Neural cell (in vitro differentiated cells): ENCODE data around the gene ANKIB1. TPM values are rescaled to one million over a fixed set of nuclear protein-coding genes. Genes with fewer than 3 reads are reported as not detected.

Source experiments
- H2AFZ ChIP-seq: fragments of 200-600, 300-800 bp; sonication (generic), shearing (Covaris generic); 2 replicates; pipeline ENCODE4 v1.6.0; 2014; ENCODE audit warnings: low read depth, mild to moderate bottlenecking, antibody characterized with exemption, low read length, moderate library complexity
- H3F3A ChIP-seq: fragments of 200-600 bp; shearing (Covaris generic); 2 replicates; pipeline ENCODE4 v1.6.1; 2016; ENCODE audit warnings: mild to moderate bottlenecking, moderate library complexity, mixed read lengths, antibody characterized with exemption, low read length; ENCODE audit not compliant: insufficient read depth, poor library complexity, severe bottlenecking
- H3K27ac ChIP-seq: fragments of 200-600, 300-800 bp; sonication (generic), shearing (Covaris generic); 2 replicates; pipeline ENCODE4 v1.5.1; 2014; ENCODE audit warnings: mild to moderate bottlenecking, low read length, moderate library complexity
- H3K27me3 ChIP-seq: fragments of 300-800, 200-600 bp; sonication (generic), shearing (Covaris generic); 2 replicates; pipeline ENCODE4 v1.6.0; 2014; ENCODE audit warnings: mild to moderate bottlenecking, low read depth, low read length, moderate library complexity; ENCODE audit not compliant: insufficient read depth
- H3K36me3 ChIP-seq: fragments of 300-800, 200-600 bp; sonication (generic), shearing (Covaris generic); 2 replicates; pipeline ENCODE4 v1.5.1; 2014; ENCODE audit warnings: mild to moderate bottlenecking, antibody characterized with exemption, low read length, moderate library complexity; ENCODE audit not compliant: insufficient read depth
- H3K4me2 ChIP-seq: fragments of 300-800, 200-600 bp; sonication (generic), shearing (Covaris generic); 2 replicates; pipeline ENCODE4 v1.6.0; 2014; ENCODE audit warnings: mild to moderate bottlenecking, low read length
- H3K4me3 ChIP-seq: fragments of 300-800, 200-600 bp; sonication (generic), shearing (Covaris generic); 2 replicates; pipeline ENCODE4 v1.5.1; 2014; ENCODE audit warnings: mild to moderate bottlenecking, low read length, moderate library complexity
- H3K79me2 ChIP-seq: fragments of 200-600 bp; shearing (Covaris generic); replicated peaks from 2 replicates; pipeline ENCODE4 v1.6.0; 2014; ENCODE audit warnings: mild to moderate bottlenecking, low read length, moderate library complexity; ENCODE audit not compliant: insufficient read depth
- H3K9ac ChIP-seq: fragments of 300-800, 200-600 bp; sonication (generic), shearing (Covaris generic); 2 replicates; pipeline ENCODE4 v1.6.1; 2016; ENCODE audit warnings: mild to moderate bottlenecking, low read length, mixed read lengths
- H3K9me2 ChIP-seq: fragments of 200-600 bp; shearing (Covaris generic); 2 replicates; pipeline ENCODE4 v1.6.1; 2016; ENCODE audit warnings: mild to moderate bottlenecking, low read length, mixed read lengths; ENCODE audit not compliant: insufficient read depth
- H3K9me3 ChIP-seq: fragments of 200-600, 300-800 bp; sonication (generic), shearing (Covaris generic); 2 replicates; pipeline ENCODE4 v1.6.1; 2016; ENCODE audit warnings: mild to moderate bottlenecking, mixed run types, low read length, moderate library complexity, mixed read lengths
- H4K20me1 ChIP-seq: fragments of 200-600 bp; shearing (Covaris generic); 2 replicates; pipeline ENCODE4 v1.6.1; 2016; ENCODE audit warnings: mild to moderate bottlenecking, mixed run types; ENCODE audit not compliant: insufficient read depth
- EP300 ChIP-seq: fragments of 450-650 bp; conservative IDR thresholded peaks from 2 replicates; pipeline ENCODE4 v1.6.1; 2014; ENCODE audit warnings: antibody characterized with exemption, mild to moderate bottlenecking, moderate library complexity; ENCODE audit not compliant: poor library complexity, severe bottlenecking
- EZH2 ChIP-seq: fragments of 200-600, 300-800 bp; shearing (Covaris generic), sonication (generic); IDR thresholded peaks from 2 replicates; pipeline ENCODE4 v1.6.1; 2014; ENCODE audit warnings: antibody characterized with exemption, low read length, borderline replicate concordance, mild to moderate bottlenecking; ENCODE audit not compliant: insufficient read depth, poor library complexity, severe bottlenecking
- MXI1 ChIP-seq: fragments of 450-650 bp; conservative IDR thresholded peaks from 2 replicates; pipeline ENCODE4 v1.6.1; 2014; ENCODE audit warnings: antibody characterized with exemption, mild to moderate bottlenecking; ENCODE audit not compliant: poor library complexity, severe bottlenecking
- POLR2AphosphoS5 ChIP-seq: IDR thresholded peaks from 2 replicates; pipeline ENCODE4 v1.6.1; 2012
- RAD21 ChIP-seq: fragments of 450-650 bp; conservative IDR thresholded peaks from 2 replicates; pipeline ENCODE4 v1.6.1; 2014; ENCODE audit warnings: antibody characterized with exemption, mild to moderate bottlenecking, moderate library complexity
- REST ChIP-seq: IDR thresholded peaks from 2 replicates; pipeline ENCODE4 v1.6.1; 2012; ENCODE audit warnings: borderline replicate concordance
- SMC3 ChIP-seq: fragments of 450-650 bp; conservative IDR thresholded peaks from 2 replicates; pipeline ENCODE4 v1.6.1; 2014; ENCODE audit warnings: antibody characterized with exemption, mild to moderate bottlenecking, moderate library complexity; ENCODE audit not compliant: poor library complexity
- TAF1 ChIP-seq: IDR thresholded peaks from 2 replicates; pipeline ENCODE4 v1.6.1; 2012; ENCODE audit warnings: low read depth
- polyA plus RNA-seq: library from polyadenylated mRNA; depleted of rRNA; stranded (reverse); fragments of >200 nt; gene quantifications from 2 replicates; pipeline ENCODE4 v1.2.3, GENCODE V29; 2014
- TF ChIP-seq, protein P1 (sequence below): fragments of 450-650 bp; IDR thresholded peaks from 2 replicates; pipeline ENCODE4 v1.5.1; 2014; ENCODE audit warnings: antibody characterized with exemption, mild to moderate bottlenecking, moderate library complexity; ENCODE audit not compliant: poor library complexity, severe bottlenecking

The ANKIB1 gene
- polyA plus RNA-seq, 1 donor from 2014 or later = 83.0 TPM

DNA sequence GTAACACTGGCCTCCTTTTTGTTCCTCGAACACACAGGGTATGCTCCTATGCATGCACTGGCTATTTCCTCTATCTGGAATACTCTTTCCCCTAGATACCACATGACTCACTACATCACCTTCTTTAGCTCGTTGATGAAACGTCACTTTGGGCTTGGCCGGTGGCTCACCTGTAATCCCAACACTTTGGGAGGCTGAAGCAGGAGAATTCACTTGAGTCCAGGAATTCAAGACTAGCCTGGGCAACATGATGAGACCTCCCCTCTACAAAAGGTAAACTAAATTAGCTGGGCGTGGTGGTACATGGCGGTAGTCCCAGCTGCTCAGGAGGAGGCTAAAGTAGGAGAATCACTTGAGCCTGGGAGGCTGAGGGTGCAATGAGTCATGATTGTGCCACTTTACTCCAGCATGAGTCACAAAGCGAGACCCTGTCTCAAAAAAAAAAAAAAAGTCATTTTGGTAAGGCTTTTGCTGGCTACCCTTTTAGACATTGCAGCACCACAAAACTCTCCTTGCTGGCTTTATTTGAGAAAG, 14.5 kb downstream of the ANKIB1 start:
- H3K79me2 ChIP-seq = peaks cover 45% of the 10 kb centered on the region
- no peak overlapping the region for H3K4me3 ChIP-seq
- H3K9me3 ChIP-seq = no peaks in the 10 kb centered on the region
- no peak overlapping the region for H3K27ac ChIP-seq
- H3K9ac ChIP-seq = no peak overlapping the region
- H2AFZ ChIP-seq = no peak overlapping the region
- H3K36me3 ChIP-seq = peaks cover 6% of the 10 kb centered on the region
- no peaks in the 10 kb centered on the region for H3K27me3 ChIP-seq
- H3F3A ChIP-seq = no peaks in the 10 kb centered on the region
- no peaks in the 10 kb centered on the region for H4K20me1 ChIP-seq
- no peaks in the 10 kb centered on the region for H3K9me2 ChIP-seq
- no peak overlapping the region for H3K4me2 ChIP-seq
- TF ChIP-seq POLR2AphosphoS5 (no peak), TAF1 (no peak), SMC3 (no peak), RAD21 (no peak), EZH2 (no peak), MXI1 (no peak), EP300 (no peak), REST (no peak)
- TF ChIP-seq, protein P1, sequence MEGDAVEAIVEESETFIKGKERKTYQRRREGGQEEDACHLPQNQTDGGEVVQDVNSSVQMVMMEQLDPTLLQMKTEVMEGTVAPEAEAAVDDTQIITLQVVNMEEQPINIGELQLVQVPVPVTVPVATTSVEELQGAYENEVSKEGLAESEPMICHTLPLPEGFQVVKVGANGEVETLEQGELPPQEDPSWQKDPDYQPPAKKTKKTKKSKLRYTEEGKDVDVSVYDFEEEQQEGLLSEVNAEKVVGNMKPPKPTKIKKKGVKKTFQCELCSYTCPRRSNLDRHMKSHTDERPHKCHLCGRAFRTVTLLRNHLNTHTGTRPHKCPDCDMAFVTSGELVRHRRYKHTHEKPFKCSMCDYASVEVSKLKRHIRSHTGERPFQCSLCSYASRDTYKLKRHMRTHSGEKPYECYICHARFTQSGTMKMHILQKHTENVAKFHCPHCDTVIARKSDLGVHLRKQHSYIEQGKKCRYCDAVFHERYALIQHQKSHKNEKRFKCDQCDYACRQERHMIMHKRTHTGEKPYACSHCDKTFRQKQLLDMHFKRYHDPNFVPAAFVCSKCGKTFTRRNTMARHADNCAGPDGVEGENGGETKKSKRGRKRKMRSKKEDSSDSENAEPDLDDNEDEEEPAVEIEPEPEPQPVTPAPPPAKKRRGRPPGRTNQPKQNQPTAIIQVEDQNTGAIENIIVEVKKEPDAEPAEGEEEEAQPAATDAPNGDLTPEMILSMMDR = no peak

DNA sequence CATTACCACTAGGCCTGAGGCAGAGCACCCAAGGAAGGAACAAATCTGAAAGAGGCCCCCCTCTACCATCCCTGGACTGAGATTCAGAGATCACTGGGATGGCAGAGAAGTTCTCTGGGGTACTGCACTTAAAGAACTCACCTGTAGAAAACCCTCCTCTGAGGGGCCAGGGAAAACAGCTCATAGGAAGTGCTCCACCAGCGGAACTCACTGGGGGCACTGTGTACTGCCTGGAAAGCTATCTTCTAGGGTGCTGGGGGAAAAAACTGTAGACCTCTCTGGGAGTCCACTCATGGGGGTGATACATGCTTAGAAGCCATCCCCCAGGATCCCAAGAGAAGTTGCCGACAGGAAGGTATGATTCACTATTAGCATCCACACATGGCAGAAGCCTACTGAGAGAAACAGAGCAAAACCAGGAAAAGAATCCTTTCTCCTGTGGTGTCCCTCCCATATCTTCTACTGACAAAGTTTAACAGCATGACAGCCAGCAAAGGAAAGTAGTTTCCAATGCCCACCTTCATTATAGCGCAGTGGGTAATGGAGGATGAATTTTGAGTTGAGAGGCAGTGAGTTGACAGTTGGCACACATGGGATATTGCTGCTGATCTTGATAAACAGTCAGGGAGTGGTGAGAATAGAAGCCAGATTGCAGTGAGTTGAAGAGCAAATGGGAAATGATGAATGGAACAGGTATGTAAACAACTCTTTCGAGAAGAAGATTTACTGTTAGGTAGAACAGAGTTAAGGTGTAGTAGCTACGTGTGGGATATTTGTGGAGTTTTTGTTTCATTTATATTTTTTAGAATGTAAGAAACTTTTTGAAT, 20.9 kb downstream of the ANKIB1 start:
- Histone ChIP-seq H3K9me3 (no peaks in the 10 kb centered on the region), H2AFZ (no peak overlapping the region), H3K9me2 (no peaks in the 10 kb centered on the region), H3K9ac (no peak overlapping the region), H3K36me3 (no peaks in the 10 kb centered on the region), H3K79me2 (peaks cover 30% of the 10 kb centered on the region), H3K4me2 (no peak overlapping the region), H3F3A (no peaks in the 10 kb centered on the region), H3K4me3 (no peak overlapping the region), H3K27ac (no peak overlapping the region), H4K20me1 (no peaks in the 10 kb centered on the region), H3K27me3 (no peaks in the 10 kb centered on the region)
- TF ChIP-seq EZH2 = no peak
- no peak for TF ChIP-seq MXI1
- no peak for TF ChIP-seq POLR2AphosphoS5
